Loucy (cell line): ENCODE measurements around the gene DCUN1D4.

Experiments
- EZH2phosphoT487 ChIP-seq: fragments of 200-600 bp; IDR thresholded peaks from 2 replicates; pipeline ENCODE4 v1.6.1; 2018; ENCODE audit warnings: antibody characterized with exemption, mild to moderate bottlenecking, moderate library complexity, borderline replicate concordance
- TF ChIP-seq, protein P1 (sequence below): fragments of 200-600 bp; sonication (generic); conservative IDR thresholded peaks from 2 replicates; pipeline ENCODE4 v1.5.1; 2014; ENCODE audit warnings: mild to moderate bottlenecking, antibody characterized with exemption, low read length

DNA sequence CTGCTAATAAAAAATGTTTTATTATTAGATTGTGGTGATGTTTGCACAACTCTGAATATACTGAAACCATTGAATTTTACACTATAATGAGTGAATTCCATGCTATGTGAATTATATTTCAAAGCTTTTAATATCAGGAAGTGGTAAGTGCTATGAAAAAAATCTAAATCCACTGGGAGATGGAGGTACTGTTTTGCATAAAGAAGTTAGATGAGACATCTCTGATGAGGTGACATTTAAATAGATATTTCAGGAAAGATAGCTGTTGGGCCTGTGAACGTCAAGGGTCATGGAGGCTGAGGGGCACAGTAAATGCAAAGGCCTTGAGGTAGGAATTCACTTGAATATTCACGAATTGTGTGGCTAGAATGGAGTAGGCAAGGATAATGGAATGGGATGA lies 12.3 kb downstream of the DCUN1D4 start:
- TF ChIP-seq, protein P1, sequence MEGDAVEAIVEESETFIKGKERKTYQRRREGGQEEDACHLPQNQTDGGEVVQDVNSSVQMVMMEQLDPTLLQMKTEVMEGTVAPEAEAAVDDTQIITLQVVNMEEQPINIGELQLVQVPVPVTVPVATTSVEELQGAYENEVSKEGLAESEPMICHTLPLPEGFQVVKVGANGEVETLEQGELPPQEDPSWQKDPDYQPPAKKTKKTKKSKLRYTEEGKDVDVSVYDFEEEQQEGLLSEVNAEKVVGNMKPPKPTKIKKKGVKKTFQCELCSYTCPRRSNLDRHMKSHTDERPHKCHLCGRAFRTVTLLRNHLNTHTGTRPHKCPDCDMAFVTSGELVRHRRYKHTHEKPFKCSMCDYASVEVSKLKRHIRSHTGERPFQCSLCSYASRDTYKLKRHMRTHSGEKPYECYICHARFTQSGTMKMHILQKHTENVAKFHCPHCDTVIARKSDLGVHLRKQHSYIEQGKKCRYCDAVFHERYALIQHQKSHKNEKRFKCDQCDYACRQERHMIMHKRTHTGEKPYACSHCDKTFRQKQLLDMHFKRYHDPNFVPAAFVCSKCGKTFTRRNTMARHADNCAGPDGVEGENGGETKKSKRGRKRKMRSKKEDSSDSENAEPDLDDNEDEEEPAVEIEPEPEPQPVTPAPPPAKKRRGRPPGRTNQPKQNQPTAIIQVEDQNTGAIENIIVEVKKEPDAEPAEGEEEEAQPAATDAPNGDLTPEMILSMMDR: no peak
- no peak for TF ChIP-seq EZH2phosphoT487
